GM12878 (cell line): ENCODE results near the gene ZNF331. TPM values are rescaled to one million over a fixed set of nuclear protein-coding genes. Genes with fewer than 3 reads are reported as not detected.

Source experiments
- ATAC-seq: fragments of 200-7000 bp; cut with Tn5 transposase; 3 replicates; pipeline ENCODE4 v1.9.1; 2020; ENCODE audit warnings: mild to moderate bottlenecking, moderate library complexity
- BruUV-seq: library from RNA; stranded (reverse); fragments of 400-500 nt; replicated peaks from 2 replicates; lab custom pipeline; 2021; lab: Mats Ljungman, UMichigan
- CTCF ChIA-PET: fragments of 300-600 bp; sonication (Branson Sonifier 250); formaldehyde crosslinking; extraction: SDS; loops from one replicate; lab custom pipeline; 2021; ENCODE audit warnings: inconsistent platforms; lab: Yijun Ruan, JAX
- POLR2A ChIA-PET: fragments of 350-600 bp; formaldehyde crosslinking; extraction: SDS; loops from one replicate; lab custom pipeline; 2021; ENCODE audit warnings: inconsistent platforms; lab: Charles Lee
- RAD21 ChIA-PET: fragments of 300-600 bp; sonication (Branson Sonifier 250); formaldehyde crosslinking; loops from one replicate; lab custom pipeline; 2023; ENCODE audit warnings: antibody characterized with exemption; ENCODE audit not compliant: unreplicated experiment; lab: Charles Lee
- SMC1A ChIA-PET: fragments of 300-600 bp; sonication (Branson Sonifier 250); formaldehyde crosslinking; loops from one replicate; lab custom pipeline; 2023; ENCODE audit not compliant: unreplicated experiment, uncharacterized antibody; lab: Charles Lee
- DNase-seq: peaks from one replicate; pipeline ENCODE4 v3.0.0-alpha.2; 2011; ENCODE audit warnings: low read depth, low spot score
- FAIRE-seq: peaks from 3 replicates; lab custom pipeline; 2011; peaks lifted over from hg19 to GRCh38; lab: Jason Lieb, UNC
- H2AFZ ChIP-seq: 2 replicates; pipeline ENCODE4 v1.6.0; 2011; ENCODE audit warnings: low read depth, low read length, control low read depth; ENCODE audit not compliant: control insufficient read depth
- H3K27ac ChIP-seq: 2 replicates; pipeline ENCODE4 v1.5.1; 2011; ENCODE audit warnings: control low read depth; ENCODE audit not compliant: control insufficient read depth, insufficient read depth
- H3K27me3 ChIP-seq, 2 experiments: replicated peaks in 1 of 2; 2 replicates each; pipeline versions ENCODE4 v1.6.0 to v1.6.1; 2011; ENCODE audit warnings: low read length in 1 of 2; ENCODE audit not compliant: control insufficient read depth in 2 of 2, insufficient read depth in 2 of 2
- H3K36me3 ChIP-seq, 2 experiments: 2 replicates each; pipeline ENCODE4 v1.5.1; 2011; ENCODE audit warnings: low read length in 1 of 2; ENCODE audit not compliant: control insufficient read depth in 2 of 2, insufficient read depth in 2 of 2
- H3K4me1 ChIP-seq: 2 replicates; pipeline ENCODE4 v1.6.1; 2011; ENCODE audit warnings: mild to moderate bottlenecking, low read length, moderate library complexity, mixed read lengths; ENCODE audit not compliant: control insufficient read depth, insufficient read depth
- H3K4me2 ChIP-seq: 2 replicates; pipeline ENCODE4 v1.6.0; 2011; ENCODE audit warnings: control low read depth; ENCODE audit not compliant: control insufficient read depth, insufficient read depth
- H3K4me3 ChIP-seq: fragments of 200-600 bp; sonication (generic); 2 replicates; pipeline ENCODE4 v1.5.1; 2016
- H3K79me2 ChIP-seq: 2 replicates; pipeline ENCODE4 v1.6.0; 2011; ENCODE audit warnings: low read length; ENCODE audit not compliant: control insufficient read depth, insufficient read depth
- H3K9ac ChIP-seq: 2 replicates; pipeline ENCODE4 v1.8.0; 2011; ENCODE audit warnings: low read length, control low read depth, mixed read lengths; ENCODE audit not compliant: control insufficient read depth, insufficient read depth
- H3K9me3 ChIP-seq: replicated peaks from 3 replicates; pipeline ENCODE4 v1.5.1; 2011; ENCODE audit warnings: mild to moderate bottlenecking, low read length; ENCODE audit not compliant: control insufficient read depth, insufficient read depth
- H4K20me1 ChIP-seq: 2 replicates; pipeline ENCODE4 v1.6.0; 2011; ENCODE audit not compliant: control insufficient read depth, insufficient read depth
- ATF2 ChIP-seq: IDR thresholded peaks from 2 replicates; pipeline ENCODE4 v1.6.1; 2012; ENCODE audit warnings: low read length, inconsistent platforms
- CBX5 ChIP-seq: sonication (generic); IDR thresholded peaks from 2 replicates; pipeline ENCODE4 v1.6.1; 2016; ENCODE audit warnings: low read depth, moderate library complexity, mild to moderate bottlenecking, inconsistent platforms
- NRF1 ChIP-seq: conservative IDR thresholded peaks from 2 replicates; pipeline ENCODE4 v1.6.1; 2011; ENCODE audit warnings: mild to moderate bottlenecking, low read depth, low read length, improper control_type of control experiment
- POLR2A ChIP-seq: IDR thresholded peaks from 2 replicates; pipeline ENCODE4 v1.6.1; 2011; ENCODE audit warnings: low read depth, mild to moderate bottlenecking, low read length
- RELA ChIP-seq: fragments of 450-650 bp; IDR thresholded peaks from 2 replicates; pipeline ENCODE4 v1.8.0; 2014; ENCODE audit warnings: borderline replicate concordance; ENCODE audit not compliant: partially characterized antibody
- SKIL ChIP-seq: fragments of 450-650 bp; IDR thresholded peaks from 2 replicates; pipeline ENCODE4 v1.6.1; 2017; ENCODE audit warnings: mild to moderate bottlenecking, low read depth, inconsistent platforms; ENCODE audit not compliant: poor library complexity, severe bottlenecking
- WGBS: methylation state at CpG from one replicate; pipeline ENCODE4 v1.1.6; 2016; ENCODE audit warnings: low lambda C conversion rate; ENCODE audit not compliant: insufficient replicate concordance, insufficient coverage; ENCODE audit errors: missing lambda C conversion rate; 5-methylcytosine and 5-hydroxymethylcytosine counted together
- in situ Hi-C: fragments of 300-500 bp; cut with MboI; formaldehyde crosslinking; loops from 9 replicates; pipeline ENCODE4 v1.14.3; 2018; ENCODE audit warnings: mixed read lengths
- intact Hi-C: fragments of 100-400 bp; cut with micrococcal nuclease; formaldehyde crosslinking; loops from one replicate; pipeline ENCODE4 v1.14.2; 2022; ENCODE audit not compliant: unreplicated experiment
- polyA plus RNA-seq, 11 experiments: library from polyadenylated mRNA; depleted of rRNA in 4 of 11; unstranded in 6 of 11; stranded (reverse) in 5 of 11; fragments of >200 nt; fragmentation: Nextera tagmentation in 4 of 11; fragmentation: Illumina TruSeq in 1 of 11; extraction: Ambion mirVana in 4 of 11; extraction: Trizol in 1 of 11; gene quantifications; 1 replicate in 1 of 11; 2 replicates in 10 of 11; pipeline versions ENCODE4 v1.2.1 to v1.2.3, GENCODE V29; 2011 to 2016; ENCODE audit warnings: inconsistent platforms in 2 of 11, missing spikeins in 2 of 11, low read depth in 1 of 11
- total RNA-seq, 4 experiments: library from RNA; depleted of rRNA in 3 of 4; stranded (reverse); fragments of >200 nt in 3 of 4; fragmentation: Illumina TruSeq in 1 of 4; extraction: Trizol in 1 of 4; gene quantifications; 2 replicates each; pipeline versions ENCODE4 v1.2.1 to v1.2.3, GENCODE V29; 2013 to 2021
- TF ChIP-seq, protein P1 (sequence below): fragments of 450-650 bp; IDR thresholded peaks from 2 replicates; pipeline ENCODE4 v1.6.1; 2016; ENCODE audit warnings: mild to moderate bottlenecking
- TF ChIP-seq, protein P2 (sequence below): fragments of 450-650 bp; IDR thresholded peaks from 2 replicates; pipeline ENCODE4 v1.6.1; 2016; ENCODE audit warnings: mild to moderate bottlenecking
- TF ChIP-seq, protein P3 (sequence below): fragments of 450-650 bp; formaldehyde crosslinking; IDR thresholded peaks from 2 replicates; pipeline ENCODE4 v1.4.0; 2022; ENCODE audit warnings: mild to moderate bottlenecking, moderate library complexity

ZNF331 gene
- total and polyA plus RNA-seq, 10 of the 15 experiments (the other 5 are each of a cell fraction or from before 2014, with no cell fraction given), result 2.6 to 11.5 (median 5.3) TPM

- TF ChIP-seq SKIL (no peak), RELA (no peak), POLR2A (no peak)
- TF ChIP-seq, protein P1, sequence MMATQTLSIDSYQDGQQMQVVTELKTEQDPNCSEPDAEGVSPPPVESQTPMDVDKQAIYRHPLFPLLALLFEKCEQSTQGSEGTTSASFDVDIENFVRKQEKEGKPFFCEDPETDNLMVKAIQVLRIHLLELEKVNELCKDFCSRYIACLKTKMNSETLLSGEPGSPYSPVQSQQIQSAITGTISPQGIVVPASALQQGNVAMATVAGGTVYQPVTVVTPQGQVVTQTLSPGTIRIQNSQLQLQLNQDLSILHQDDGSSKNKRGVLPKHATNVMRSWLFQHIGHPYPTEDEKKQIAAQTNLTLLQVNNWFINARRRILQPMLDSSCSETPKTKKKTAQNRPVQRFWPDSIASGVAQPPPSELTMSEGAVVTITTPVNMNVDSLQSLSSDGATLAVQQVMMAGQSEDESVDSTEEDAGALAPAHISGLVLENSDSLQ, result no peak
Observed at GRCh38 chr19:53531457-53531856, 6.5 kb upstream of the ZNF331 start (continued).

GRCh38 chr19:53532362-53532761 is 5.6 kb upstream of the ZNF331 start:
- Histone ChIP-seq H3K27ac (no peak overlapping the region), H3K9me3 (peaks cover 3% of the 10 kb centered on the region; the same call in 1 of the 3 replicates), H2AFZ (no peak overlapping the region), H3K4me2 (no peak overlapping the region), H3K27me3 (no peaks in the 10 kb centered on the region), H3K4me3 (no peak overlapping the region), H3K4me1 (no peaks in the 10 kb centered on the region), H3K79me2 (no peaks in the 10 kb centered on the region), H3K9ac (no peak overlapping the region), H4K20me1 (no peaks in the 10 kb centered on the region), H3K36me3 (no peaks in the 10 kb centered on the region)
- TF ChIP-seq NRF1, result no peak
- TF ChIP-seq CBX5, result no peak
- TF ChIP-seq, protein P2, sequence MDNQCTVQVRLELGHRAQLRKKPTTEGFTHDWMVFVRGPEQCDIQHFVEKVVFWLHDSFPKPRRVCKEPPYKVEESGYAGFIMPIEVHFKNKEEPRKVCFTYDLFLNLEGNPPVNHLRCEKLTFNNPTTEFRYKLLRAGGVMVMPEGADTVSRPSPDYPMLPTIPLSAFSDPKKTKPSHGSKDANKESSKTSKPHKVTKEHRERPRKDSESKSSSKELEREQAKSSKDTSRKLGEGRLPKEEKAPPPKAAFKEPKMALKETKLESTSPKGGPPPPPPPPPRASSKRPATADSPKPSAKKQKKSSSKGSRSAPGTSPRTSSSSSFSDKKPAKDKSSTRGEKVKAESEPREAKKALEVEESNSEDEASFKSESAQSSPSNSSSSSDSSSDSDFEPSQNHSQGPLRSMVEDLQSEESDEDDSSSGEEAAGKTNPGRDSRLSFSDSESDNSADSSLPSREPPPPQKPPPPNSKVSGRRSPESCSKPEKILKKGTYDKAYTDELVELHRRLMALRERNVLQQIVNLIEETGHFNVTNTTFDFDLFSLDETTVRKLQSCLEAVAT, result no peak
- TF ChIP-seq, protein P3, sequence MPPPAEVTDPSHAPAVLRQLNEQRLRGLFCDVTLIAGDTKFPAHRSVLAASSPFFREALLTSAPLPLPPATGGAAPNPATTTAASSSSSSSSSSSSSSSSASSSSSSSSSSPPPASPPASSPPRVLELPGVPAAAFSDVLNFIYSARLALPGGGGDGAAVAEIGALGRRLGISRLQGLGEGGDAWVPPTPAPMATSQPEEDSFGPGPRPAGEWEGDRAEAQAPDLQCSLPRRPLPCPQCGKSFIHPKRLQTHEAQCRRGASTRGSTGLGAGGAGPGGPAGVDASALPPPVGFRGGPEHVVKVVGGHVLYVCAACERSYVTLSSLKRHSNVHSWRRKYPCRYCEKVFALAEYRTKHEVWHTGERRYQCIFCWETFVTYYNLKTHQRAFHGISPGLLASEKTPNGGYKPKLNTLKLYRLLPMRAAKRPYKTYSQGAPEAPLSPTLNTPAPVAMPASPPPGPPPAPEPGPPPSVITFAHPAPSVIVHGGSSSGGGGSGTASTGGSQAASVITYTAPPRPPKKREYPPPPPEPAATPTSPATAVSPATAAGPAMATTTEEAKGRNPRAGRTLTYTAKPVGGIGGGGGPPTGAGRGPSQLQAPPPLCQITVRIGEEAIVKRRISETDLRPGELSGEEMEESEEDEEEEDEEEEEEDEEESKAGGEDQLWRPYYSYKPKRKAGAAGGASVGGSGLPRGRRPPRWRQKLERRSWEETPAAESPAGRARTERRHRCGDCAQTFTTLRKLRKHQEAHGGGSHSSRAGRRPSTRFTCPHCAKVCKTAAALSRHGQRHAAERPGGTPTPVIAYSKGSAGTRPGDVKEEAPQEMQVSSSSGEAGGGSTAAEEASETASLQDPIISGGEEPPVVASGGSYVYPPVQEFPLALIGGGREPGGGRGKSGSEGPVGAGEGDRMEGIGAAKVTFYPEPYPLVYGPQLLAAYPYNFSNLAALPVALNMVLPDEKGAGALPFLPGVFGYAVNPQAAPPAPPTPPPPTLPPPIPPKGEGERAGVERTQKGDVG, result no peak
- no peak for TF ChIP-seq ATF2
- ChIA-PET RAD21 (no interaction called here), SMC1A (no interaction called here), POLR2A (no interaction called here), CTCF (no interaction called here)
- intact Hi-C loops (no loop called here), in situ Hi-C loops (no loop called here)
- DNase-seq (no peak), ATAC-seq (no peak), FAIRE-seq (no peak)
- no TSS peak for BruUV-seq
- WGBS, result 95% methylated on average over 1 of the region's 1 CpG
